Dermis microvascular lymphatic vessel endothelial cell (primary cell): ENCODE measurements around the gene ADIPOQ. TPM values are rescaled to one million over a fixed set of nuclear protein-coding genes. Genes with fewer than 3 reads are reported as not detected.
"Not testable (repeated sequence)": the region's sequence is repeated elsewhere in the genome, so short reads cannot be mapped to it uniquely, and the experiment has no call there.

ENCODE experiments used
- DNase-seq, 2 donors: peaks; one replicate each; pipeline versions ENCODE4 v3.0.0 to v3.0.0-alpha.2; 2010; ENCODE audit warnings: low read depth in 2 of 2
- total RNA-seq: library from RNA; depleted of rRNA; stranded (reverse); fragments of >200 nt; gene quantifications from 2 replicates; pipeline ENCODE4 v1.2.1, GENCODE V29; 2014

Gene ADIPOQ
- total RNA-seq, 1 donor from 2014 or later, result not detected

DNA sequence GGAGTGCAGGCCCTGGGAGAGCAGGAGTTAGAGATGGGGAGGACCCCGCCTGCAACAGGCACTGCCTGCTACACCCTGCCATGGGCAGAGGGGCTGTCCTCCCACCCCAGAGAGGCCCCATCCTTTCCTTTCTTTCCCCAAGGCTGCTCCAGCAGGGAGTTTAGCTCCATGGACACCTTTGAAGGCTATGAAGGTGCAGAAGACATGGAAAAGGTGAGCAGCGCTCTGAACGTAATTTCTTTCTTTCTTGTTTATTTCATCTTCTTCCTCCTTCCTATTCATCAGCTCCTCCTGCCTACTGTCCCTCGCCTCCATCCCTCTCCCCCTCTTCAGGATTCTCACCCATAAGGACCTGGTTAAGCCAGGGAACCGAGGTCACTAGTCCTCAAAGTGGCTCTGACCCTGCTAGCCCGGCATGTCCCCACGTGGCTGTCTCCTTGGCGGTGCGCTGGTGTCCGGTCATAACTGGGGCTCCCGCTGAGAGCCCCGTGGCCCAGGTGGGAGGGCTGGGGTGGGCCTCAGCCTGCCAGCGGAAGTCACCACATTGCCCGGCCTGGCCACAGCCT lies 16.0 kb upstream of the ADIPOQ start:
- DNase-seq, result no peak

DNA sequence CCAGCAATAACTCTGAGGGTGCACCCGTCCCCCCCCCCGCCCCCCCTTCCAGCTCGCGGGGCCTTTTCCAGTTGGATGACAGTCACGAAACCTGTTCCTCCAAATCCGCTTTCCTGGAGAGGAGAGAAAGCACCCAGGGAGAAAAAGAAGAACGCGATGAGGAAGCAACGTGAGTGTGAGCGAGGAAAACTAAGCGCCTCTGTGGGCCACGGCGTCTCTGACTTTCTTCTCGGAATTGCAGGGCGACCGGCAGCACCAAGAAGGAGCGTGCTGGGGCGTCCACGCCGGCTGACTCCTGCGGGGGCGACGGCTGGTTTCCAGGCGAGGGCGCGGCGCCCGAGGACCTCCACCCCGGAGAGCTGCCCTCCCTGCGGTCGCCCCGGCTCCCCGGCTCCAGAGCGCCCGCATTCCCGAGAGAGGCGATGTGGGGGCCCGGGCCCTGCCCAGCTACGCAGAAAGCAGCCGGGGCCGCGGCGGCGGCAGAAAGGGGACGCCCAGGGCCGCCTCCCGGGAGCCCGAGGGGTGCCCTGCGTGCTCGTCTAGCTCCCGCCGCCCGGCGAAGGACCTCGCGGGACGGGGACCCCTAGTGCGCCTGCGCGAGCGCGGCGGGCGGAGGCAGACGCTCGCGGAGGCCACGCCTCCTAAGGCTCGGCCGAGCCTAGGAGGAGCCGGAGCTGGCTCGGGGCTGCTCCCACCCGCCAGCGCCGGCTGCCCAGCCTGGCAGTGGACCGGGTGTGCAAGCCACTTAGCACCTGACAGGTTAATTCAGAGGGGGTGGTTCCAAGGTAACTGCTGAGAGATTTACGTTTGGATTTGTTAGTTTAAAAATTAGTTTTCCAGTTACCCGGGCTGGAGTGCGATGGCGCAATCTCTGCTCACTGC lies 15.3 kb upstream of the ADIPOQ start:
- DNase-seq, result peak; percentile 49 to 79

DNA sequence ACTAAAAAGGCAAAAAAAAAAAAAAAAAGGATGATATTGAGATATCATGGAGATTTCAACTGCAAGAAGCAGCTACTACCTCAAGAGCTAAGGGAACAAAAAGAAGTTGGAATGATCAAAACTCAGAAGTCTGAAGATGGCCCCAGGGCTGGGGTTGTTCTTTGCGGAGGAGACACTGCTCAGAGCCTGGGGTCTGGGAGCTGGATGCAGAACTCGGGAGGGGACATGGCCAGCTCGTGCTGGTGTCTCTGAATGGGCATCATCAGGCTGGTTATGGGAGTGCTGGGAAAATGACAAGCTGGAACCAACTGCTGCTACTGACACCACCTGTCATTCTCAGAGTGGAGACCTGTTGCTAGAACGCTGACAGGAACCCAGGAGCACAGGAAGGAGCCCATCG lies 14.2 kb upstream of the ADIPOQ start:
- DNase-seq, result no peak

GRCh38 chr3:186831798-186832197 lies 10.7 kb upstream of the ADIPOQ start:
- DNase-seq, result no peak

- DNase-seq, result no peak
Observed at GRCh38 chr3:186832276-186832675, 10.2 kb upstream of the ADIPOQ start.

- DNase-seq, result no peak
Observed at GRCh38 chr3:186839874-186840641, 2.5 kb upstream of the ADIPOQ start.

GRCh38 chr3:186841620-186842019 lies 890 bp upstream of the ADIPOQ start:
- DNase-seq, result no peak

DNA sequence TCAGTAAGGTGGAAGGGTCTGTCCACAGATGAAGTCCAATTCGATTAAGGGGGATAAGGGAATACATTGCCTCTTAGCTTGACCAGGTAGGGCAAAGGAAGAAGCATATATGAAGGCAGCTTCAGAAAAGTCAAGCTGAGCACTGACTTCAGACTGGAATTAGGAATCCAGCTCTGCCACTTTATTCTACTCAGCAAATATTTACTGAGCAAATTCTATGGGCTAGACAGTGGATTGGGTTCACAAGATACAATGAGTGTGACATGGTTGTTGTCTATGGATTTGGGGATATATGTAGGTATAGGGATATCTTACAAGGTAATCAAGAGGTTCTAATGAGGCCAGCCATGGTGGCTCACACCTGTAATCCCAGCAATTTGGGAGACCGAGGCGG lies 526 bp downstream of the ADIPOQ start:
- no peak for DNase-seq

GRCh38 chr3:186844908-186845307 lies 2.4 kb downstream of the ADIPOQ start:
- no peak for DNase-seq

GRCh38 chr3:186845756-186846155 lies 3.2 kb downstream of the ADIPOQ start:
- no peak for DNase-seq

DNA sequence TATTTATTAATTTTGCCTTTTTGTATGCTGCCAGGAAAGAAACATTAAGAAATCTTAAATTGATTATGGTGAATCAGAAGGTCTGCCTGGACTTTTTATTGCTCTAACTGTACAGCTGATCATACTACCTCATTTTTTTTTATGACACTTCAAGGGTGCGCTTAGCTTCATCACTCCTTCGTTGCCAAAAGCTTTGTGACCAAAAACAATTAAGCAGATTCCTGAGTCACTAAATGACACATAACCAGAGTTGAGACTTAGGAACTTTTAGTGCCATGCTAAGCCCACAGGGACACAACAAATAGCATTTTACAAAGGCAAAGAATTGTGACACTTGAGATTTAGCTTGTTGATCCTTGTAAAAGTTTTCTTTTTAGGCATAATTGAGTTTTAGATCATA lies 4.9 kb downstream of the ADIPOQ start:
- no peak for DNase-seq

GRCh38 chr3:186849374-186849975 lies 7.0 kb downstream of the ADIPOQ start:
- peak; percentile 56 to 72 for DNase-seq

DNA sequence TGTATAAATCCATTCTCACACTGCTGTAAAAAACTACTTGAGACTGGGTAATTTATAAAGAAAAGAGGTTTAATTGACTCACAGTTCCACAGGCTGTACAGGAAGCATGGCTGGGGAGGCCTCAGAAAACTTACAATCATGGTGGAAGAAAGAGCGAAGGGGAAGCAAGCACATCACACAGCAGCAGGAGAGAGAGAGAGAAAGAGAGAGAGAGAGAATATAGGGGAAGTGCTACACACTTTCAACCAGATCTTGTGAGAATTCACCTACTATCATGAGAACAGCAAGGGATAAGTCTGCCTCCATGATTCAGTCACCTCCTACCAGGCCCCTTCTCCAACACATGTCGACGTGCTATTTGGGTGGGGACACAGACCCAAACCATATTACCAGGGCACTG lies 9.3 kb downstream of the ADIPOQ start:
- DNase-seq, result not testable (repeated sequence)

- DNase-seq, result no peak
Observed at GRCh38 chr3:186852994-186853393, 10.5 kb downstream of the ADIPOQ start.

GRCh38 chr3:186854146-186854545 lies 11.6 kb downstream of the ADIPOQ start:
- no peak for DNase-seq

DNA sequence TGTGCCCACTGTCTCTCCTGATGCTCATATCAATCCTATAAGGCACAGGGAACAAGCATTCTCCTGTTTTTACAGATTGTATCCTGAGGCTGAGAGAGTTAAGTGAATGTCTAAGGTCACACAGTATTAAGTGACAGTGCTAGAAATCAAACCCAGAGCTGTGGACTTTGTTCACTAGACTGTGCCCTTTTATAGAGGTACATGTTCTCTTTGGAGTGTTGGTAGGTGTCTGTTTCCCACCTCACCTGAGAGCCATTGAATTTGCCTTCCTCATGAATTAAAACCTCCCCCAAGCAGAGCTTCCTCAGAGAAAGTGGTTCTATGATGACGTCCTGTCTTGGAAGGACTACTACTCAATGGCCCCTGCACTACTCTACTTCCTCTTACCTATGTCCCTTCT lies 12.4 kb downstream of the ADIPOQ start:
- DNase-seq, result no peak

DNA sequence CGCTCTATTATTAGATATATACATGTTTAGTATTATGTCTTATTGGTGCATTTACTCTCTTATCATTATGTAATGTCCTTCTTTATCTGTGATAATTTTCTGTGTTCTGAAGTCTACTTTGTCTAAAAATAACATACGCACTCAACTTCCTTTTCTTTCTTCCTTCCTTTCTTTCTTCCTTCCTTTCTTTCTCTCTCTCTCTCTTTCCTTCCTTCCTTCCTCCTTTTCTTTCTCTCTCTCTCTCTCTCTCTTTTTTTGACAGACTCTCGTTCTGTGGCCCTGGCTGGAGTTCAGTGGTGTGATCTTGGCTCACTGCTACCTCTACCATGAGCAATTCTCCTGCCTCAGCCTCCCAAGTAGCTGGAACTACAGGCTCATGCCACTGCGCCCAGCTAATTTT lies 15.2 kb downstream of the ADIPOQ start:
- no peak for DNase-seq

GRCh38 chr3:186865215-186865853 lies 22.8 kb downstream of the ADIPOQ start:
- not testable (repeated sequence) for DNase-seq

DNA sequence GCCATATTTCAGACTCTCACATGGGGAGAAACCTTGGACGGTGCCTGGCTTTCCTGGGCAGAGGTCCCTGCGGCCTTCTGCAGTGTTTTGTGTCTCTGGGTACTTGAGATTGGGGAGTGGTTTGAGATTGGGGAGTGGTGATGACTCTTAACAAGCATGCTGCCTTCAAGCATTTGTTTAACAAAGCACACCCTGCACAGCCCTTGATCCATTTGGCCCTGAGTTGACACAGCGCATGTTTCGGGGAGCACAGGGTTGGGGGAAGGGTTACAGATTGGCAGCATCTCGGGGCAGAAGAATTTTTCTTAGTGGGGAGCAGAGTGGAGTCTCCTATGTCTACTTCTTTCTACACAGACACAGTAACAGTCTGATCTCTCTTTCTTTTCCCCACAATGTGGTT lies 23.6 kb downstream of the ADIPOQ start:
- not testable (repeated sequence) for DNase-seq

- peak; percentile 35 to 46 for DNase-seq
Observed at GRCh38 chr3:186869253-186870100, 27.0 kb downstream of the ADIPOQ start.
